CD14-positive monocyte (primary cell): ENCODE data around the gene CDC42BPB. TPM values are rescaled to one million over a fixed set of nuclear protein-coding genes. Genes with fewer than 3 reads are reported as not detected.

Source experiments
- DNase-seq, 3 donors: peaks; one replicate each; pipeline ENCODE4 v3.0.0-alpha.2; 2011 to 2022
- H2AFZ ChIP-seq: 2 replicates; pipeline ENCODE4 v1.6.0; 2012; ENCODE audit warnings: mild to moderate bottlenecking, low read depth, low read length, inconsistent platforms; ENCODE audit not compliant: insufficient read depth, poor library complexity, severe bottlenecking
- H3K27ac ChIP-seq, 2 donors: 1 replicate in 1 of 2; 2 replicates in 1 of 2; pipeline ENCODE4 v1.5.1; 2012 to 2013; ENCODE audit warnings: low read length in 2 of 2, control low read depth in 1 of 2, inconsistent platforms in 1 of 2, low read depth in 1 of 2, mild to moderate bottlenecking in 1 of 2
- H3K27me3 ChIP-seq, 2 donors: one replicate each; pipeline versions ENCODE4 v1.6.0 to v1.6.1; 2011 to 2013; ENCODE audit warnings: low read length in 2 of 2; ENCODE audit not compliant: control insufficient read depth in 2 of 2, insufficient read depth in 2 of 2
- H3K36me3 ChIP-seq, 2 donors: replicated peaks in 1 of 2; 1 replicate in 1 of 2; 2 replicates in 1 of 2; pipeline versions ENCODE4 v1.5.1 to v1.6.1; 2012 to 2013; ENCODE audit warnings: low read length in 2 of 2, control low read depth in 1 of 2, inconsistent platforms in 1 of 2, mild to moderate bottlenecking in 1 of 2; ENCODE audit not compliant: insufficient read depth in 2 of 2, control insufficient read depth in 1 of 2
- H3K4me1 ChIP-seq, 2 donors: 1 replicate in 1 of 2; 2 replicates in 1 of 2; pipeline versions ENCODE4 v1.5.1 to v1.6.1; 2012 to 2013; ENCODE audit warnings: low read length in 2 of 2, control low read depth in 1 of 2, inconsistent platforms in 1 of 2, mild to moderate bottlenecking in 1 of 2, moderate library complexity in 1 of 2; ENCODE audit not compliant: insufficient read depth in 2 of 2, control insufficient read depth in 1 of 2
- H3K4me2 ChIP-seq: replicated peaks from 2 replicates; pipeline ENCODE3; 2012; ENCODE audit warnings: low read length, moderate library complexity, mild to moderate bottlenecking; ENCODE audit not compliant: poor library complexity, severe bottlenecking; ENCODE audit errors: extremely low read depth
- H3K4me3 ChIP-seq, 3 experiments: fragments of 200-600 bp in 1 of 3; sonication (generic) in 1 of 3; replicated peaks in 1 of 3; 1 replicate in 2 of 3; 2 replicates in 1 of 3; pipeline ENCODE4 v1.5.1; 2011 to 2013; ENCODE audit warnings: low read length in 3 of 3, mild to moderate bottlenecking in 3 of 3, control low read depth in 2 of 3, low read depth in 2 of 3, inconsistent platforms in 1 of 3, moderate library complexity in 1 of 3
- H3K79me2 ChIP-seq: 2 replicates; pipeline ENCODE4 v1.6.0; 2012; ENCODE audit warnings: mild to moderate bottlenecking, control low read depth, inconsistent platforms, low read length, moderate library complexity; ENCODE audit not compliant: insufficient read depth
- H3K9ac ChIP-seq: 2 replicates; pipeline ENCODE4 v1.6.0; 2017; ENCODE audit warnings: low read length, mild to moderate bottlenecking; ENCODE audit not compliant: insufficient read depth, poor library complexity, severe bottlenecking
- H3K9me3 ChIP-seq, 2 donors: replicated peaks in 1 of 2; 1 replicate in 1 of 2; 2 replicates in 1 of 2; pipeline versions ENCODE4 v1.5.1 to v1.6.1; 2012 to 2013; ENCODE audit warnings: low read length in 2 of 2, control low read depth in 1 of 2; ENCODE audit not compliant: control insufficient read depth in 1 of 2, insufficient read depth in 1 of 2
- H4K20me1 ChIP-seq: 2 replicates; pipeline ENCODE4 v1.6.0; 2012; ENCODE audit warnings: mild to moderate bottlenecking, low read length, control low read depth, moderate library complexity; ENCODE audit not compliant: insufficient read depth
- H3K27ac Mint-ChIP-seq, 7 donors: one replicate each; pipeline ENCODE4 v1.8.0; 2020; ENCODE audit warnings: mild to moderate bottlenecking in 7 of 7, mixed read lengths in 7 of 7, moderate library complexity in 6 of 7, inconsistent platforms in 2 of 7
- H3K27me3 Mint-ChIP-seq, 3 donors: one replicate each; pipeline ENCODE4 v1.8.0; 2021 to 2022; ENCODE audit warnings: low read depth in 3 of 3, mild to moderate bottlenecking in 3 of 3, mixed read lengths in 3 of 3, moderate library complexity in 3 of 3, inconsistent platforms in 1 of 3
- H3K36me3 Mint-ChIP-seq, 2 donors: one replicate each; pipeline ENCODE4 v1.8.0; 2020; ENCODE audit warnings: mixed read lengths in 2 of 2, inconsistent platforms in 1 of 2, mild to moderate bottlenecking in 1 of 2
- H3K4me1 Mint-ChIP-seq: one replicate; pipeline ENCODE4 v1.8.0; 2020; ENCODE audit warnings: mild to moderate bottlenecking, mixed read lengths
- H3K4me3 Mint-ChIP-seq, 2 donors: one replicate each; pipeline ENCODE4 v1.8.0; 2020; ENCODE audit warnings: mild to moderate bottlenecking in 2 of 2, mixed read lengths in 2 of 2, moderate library complexity in 1 of 2
- H3K9me3 Mint-ChIP-seq, 7 donors: one replicate each; pipeline ENCODE4 v1.8.0; 2020 to 2022; ENCODE audit warnings: mixed read lengths in 7 of 7, mild to moderate bottlenecking in 6 of 7, moderate library complexity in 6 of 7, inconsistent platforms in 2 of 7
- WGBS: methylation state at CpG from one replicate; pipeline ENCODE4 v1.1.5; 2013; ENCODE audit warnings: missing lambda C conversion rate; ENCODE audit not compliant: insufficient coverage; 5-methylcytosine and 5-hydroxymethylcytosine counted together
- intact Hi-C, 2 donors: fragments of 100-400 bp; cut with micrococcal nuclease; formaldehyde crosslinking; loops; one replicate each; pipeline versions ENCODE4 v1.15.0 to v1.15.1; 2023
- polyA plus RNA-seq, 3 donors: library from polyadenylated mRNA; depleted of rRNA in 1 of 3; unstranded in 2 of 3; stranded (reverse) in 1 of 3; fragments of 300-500 nt in 2 of 3; fragments of >200 nt in 1 of 3; fragmentation: Illumina TruSeq in 2 of 3; gene quantifications; 1 replicate in 2 of 3; 2 replicates in 1 of 3; pipeline ENCODE4 v1.2.3, GENCODE V29; 2012 to 2021
- TF ChIP-seq, protein P1 (sequence below): fragments of 200-600 bp; IDR thresholded peaks from one replicate; pipeline ENCODE4 v1.8.0; 2022; ENCODE audit warnings: antibody characterized with exemption, mild to moderate bottlenecking

The CDC42BPB gene
- polyA plus RNA-seq, 3 donors, result 0.25 to 19.0 (median 0.60) TPM

DNA sequence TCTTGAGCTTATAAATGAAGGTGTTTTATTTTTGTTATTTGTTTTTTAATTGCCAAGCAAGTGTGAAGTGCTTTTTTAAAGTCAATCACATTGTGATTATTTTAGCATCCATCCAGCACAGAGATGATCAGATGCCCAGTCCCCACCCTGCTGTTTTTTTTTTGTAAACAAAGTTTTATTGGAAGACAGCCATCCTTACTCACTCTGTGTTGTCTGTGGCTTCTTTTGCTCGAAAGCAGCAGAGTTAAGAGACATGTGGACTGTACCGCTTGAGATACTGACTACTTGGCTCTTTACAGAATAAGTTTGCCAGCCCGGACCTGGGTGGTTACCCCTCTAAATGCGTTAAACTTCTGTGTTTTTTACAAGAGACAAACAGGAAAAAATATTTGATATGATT is 165.8 kb downstream of the CDC42BPB start:
- peaks cover 0 to 2% (median 0%) of the 10 kb centered on the region in 3 donors for H3K27me3 Mint-ChIP-seq
- peaks cover 0 to under 1% (median 0%) of the 10 kb centered on the region in 7 donors for H3K9me3 Mint-ChIP-seq
- H3K4me3 ChIP-seq, result no peak overlapping the region
- TF ChIP-seq, protein P1, sequence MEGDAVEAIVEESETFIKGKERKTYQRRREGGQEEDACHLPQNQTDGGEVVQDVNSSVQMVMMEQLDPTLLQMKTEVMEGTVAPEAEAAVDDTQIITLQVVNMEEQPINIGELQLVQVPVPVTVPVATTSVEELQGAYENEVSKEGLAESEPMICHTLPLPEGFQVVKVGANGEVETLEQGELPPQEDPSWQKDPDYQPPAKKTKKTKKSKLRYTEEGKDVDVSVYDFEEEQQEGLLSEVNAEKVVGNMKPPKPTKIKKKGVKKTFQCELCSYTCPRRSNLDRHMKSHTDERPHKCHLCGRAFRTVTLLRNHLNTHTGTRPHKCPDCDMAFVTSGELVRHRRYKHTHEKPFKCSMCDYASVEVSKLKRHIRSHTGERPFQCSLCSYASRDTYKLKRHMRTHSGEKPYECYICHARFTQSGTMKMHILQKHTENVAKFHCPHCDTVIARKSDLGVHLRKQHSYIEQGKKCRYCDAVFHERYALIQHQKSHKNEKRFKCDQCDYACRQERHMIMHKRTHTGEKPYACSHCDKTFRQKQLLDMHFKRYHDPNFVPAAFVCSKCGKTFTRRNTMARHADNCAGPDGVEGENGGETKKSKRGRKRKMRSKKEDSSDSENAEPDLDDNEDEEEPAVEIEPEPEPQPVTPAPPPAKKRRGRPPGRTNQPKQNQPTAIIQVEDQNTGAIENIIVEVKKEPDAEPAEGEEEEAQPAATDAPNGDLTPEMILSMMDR, result no peak
- peaks cover 74 to 89% of the 10 kb centered on the region in 2 donors for H3K36me3 Mint-ChIP-seq
- 100% methylated on average over 2 of the region's 4 CpGs for WGBS
- no peak overlapping the region for H3K4me2 ChIP-seq
- H3K79me2 ChIP-seq, result no peaks in the 10 kb centered on the region
- no peak overlapping the region for H3K9ac ChIP-seq
- DNase-seq, result no peak
- no peak overlapping the region for H2AFZ ChIP-seq
- no peaks in the 10 kb centered on the region for H3K27me3 ChIP-seq
- H4K20me1 ChIP-seq, result peaks cover 19% of the 10 kb centered on the region
- no peaks in the 10 kb centered on the region for H3K4me1 Mint-ChIP-seq
- H3K36me3 ChIP-seq, result peaks cover 79 to 98% of the 10 kb centered on the region in 2 donors
- intact Hi-C loops, result no loop called here
- no peak overlapping the region for H3K27ac ChIP-seq
- no peaks in the 10 kb centered on the region for H3K4me1 ChIP-seq
- H3K4me3 Mint-ChIP-seq, result no peak overlapping the region
- no peak overlapping the region for H3K27ac Mint-ChIP-seq
- H3K9me3 ChIP-seq, result no peaks in the 10 kb centered on the region

- H3K79me2 ChIP-seq, result no peaks in the 10 kb centered on the region
- TF ChIP-seq, protein P1, result no peak
- no peaks in the 10 kb centered on the region for H3K4me1 ChIP-seq
- 91% methylated on average over 14 of the region's 15 CpGs for whole genome bisulfite sequencing
- Mint-ChIP-seq H3K9me3 (peaks cover 0 to 1% (median 0%) of the 10 kb centered on the region in 7 donors), H3K27ac (no peak overlapping the region), H3K4me3 (no peak overlapping the region), H3K4me1 (no peaks in the 10 kb centered on the region), H3K27me3 (peaks cover 0 to 2% (median 0%) of the 10 kb centered on the region in 3 donors), H3K36me3 (peaks cover 74 to 89% of the 10 kb centered on the region in 2 donors)
- no peak overlapping the region for H2AFZ ChIP-seq
- intact Hi-C loops, result no loop called here
- DNase-seq, result no peak
- H3K36me3 ChIP-seq, result peaks cover 80 to 98% of the 10 kb centered on the region in 2 donors
- H3K27me3 ChIP-seq, result no peaks in the 10 kb centered on the region
- no peaks in the 10 kb centered on the region for H3K9me3 ChIP-seq
- H4K20me1 ChIP-seq, result peaks cover 19% of the 10 kb centered on the region
- H3K9ac ChIP-seq, result no peak overlapping the region
- H3K4me2 ChIP-seq, result no peak overlapping the region
- H3K27ac ChIP-seq, result no peak overlapping the region
- no peak overlapping the region for H3K4me3 ChIP-seq
These were observed 166.2 kb downstream of the CDC42BPB start for GRCh38 chr14:102891111-102891510.
